Neural cell (in vitro differentiated cells): ENCODE data around the gene ALK.

Source experiments
- CTCF ChIP-seq: fragments of 450-650 bp; IDR thresholded peaks from 2 replicates; pipeline ENCODE4 v1.5.1; 2014; ENCODE audit warnings: antibody characterized with exemption, mild to moderate bottlenecking, moderate library complexity; ENCODE audit not compliant: poor library complexity, severe bottlenecking
- EP300 ChIP-seq: fragments of 450-650 bp; conservative IDR thresholded peaks from 2 replicates; pipeline ENCODE4 v1.6.1; 2014; ENCODE audit warnings: antibody characterized with exemption, mild to moderate bottlenecking, moderate library complexity; ENCODE audit not compliant: poor library complexity, severe bottlenecking
- EZH2 ChIP-seq: fragments of 200-600, 300-800 bp; shearing (Covaris generic), sonication (generic); IDR thresholded peaks from 2 replicates; pipeline ENCODE4 v1.6.1; 2014; ENCODE audit warnings: antibody characterized with exemption, low read length, borderline replicate concordance, mild to moderate bottlenecking; ENCODE audit not compliant: insufficient read depth, poor library complexity, severe bottlenecking
- POLR2AphosphoS5 ChIP-seq: IDR thresholded peaks from 2 replicates; pipeline ENCODE4 v1.6.1; 2012
- RAD21 ChIP-seq: fragments of 450-650 bp; conservative IDR thresholded peaks from 2 replicates; pipeline ENCODE4 v1.6.1; 2014; ENCODE audit warnings: antibody characterized with exemption, mild to moderate bottlenecking, moderate library complexity
- SMC3 ChIP-seq: fragments of 450-650 bp; conservative IDR thresholded peaks from 2 replicates; pipeline ENCODE4 v1.6.1; 2014; ENCODE audit warnings: antibody characterized with exemption, mild to moderate bottlenecking, moderate library complexity; ENCODE audit not compliant: poor library complexity
- TAF1 ChIP-seq: IDR thresholded peaks from 2 replicates; pipeline ENCODE4 v1.6.1; 2012; ENCODE audit warnings: low read depth

- TF ChIP-seq CTCF: no peak
- no peak for TF ChIP-seq RAD21
- no peak for TF ChIP-seq EP300
- no peak for TF ChIP-seq POLR2AphosphoS5
- no peak for TF ChIP-seq TAF1
- TF ChIP-seq SMC3: no peak
- no peak for TF ChIP-seq EZH2
Observed at GRCh38 chr2:29898999-29899398, 22.4 kb downstream of the ALK start.
